Posterior cingulate gyrus (tissue), 11 donors: Measurements from ENCODE around the gene CCK.
A peak's percentile ranks its signal among the peaks of the same experiment; 100 is the strongest.

Experiments
- DNase-seq, 10 donors: peaks; one replicate each; pipeline versions ENCODE4 v3.0.0 to v3.0.0-alpha.2; 2020 to 2021; ENCODE audit warnings: mixed read lengths in 3 of 10
- intact Hi-C: fragments of 100-400 bp; cut with DNase I; formaldehyde crosslinking; loops from one replicate; pipeline ENCODE4 v1.15.1; 2023

CCK gene

GRCh38 chr3:42270561-42270960 lies 4.6 kb upstream of the CCK start:
- intact Hi-C loops, result no loop called here
- DNase-seq, result no peak

GRCh38 chr3:42269647-42270046 lies 3.7 kb upstream of the CCK start:
- DNase-seq, result peak in 3 of 10 donors; percentile 28 to 85 (median 75)
- intact Hi-C loops, result no loop called here

- intact Hi-C loops, result no loop called here
Measured at GRCh38 chr3:42267878-42268277, 1.9 kb upstream of the CCK start.

GRCh38 chr3:42265059-42265991 lies 660 bp downstream of the CCK start:
- intact Hi-C loops, result no loop called here

More at GRCh38 chr3:42267878-42268277, 1.9 kb upstream of the CCK start:
- DNase-seq, result peak in 5 of 10 donors; percentile 18 to 89 (median 77)

GRCh38 chr3:42264399-42265058 lies 1.5 kb downstream of the CCK start:
- peak; percentile 39 to 99 (median 86) for DNase-seq
- intact Hi-C loops, result no loop called here

More at GRCh38 chr3:42265059-42265991, 660 bp downstream of the CCK start:
- peak in 1 of 10 donors; percentile 81 for DNase-seq

GRCh38 chr3:42263354-42264346 lies 2.3 kb downstream of the CCK start:
- intact Hi-C loops, result no loop called here
- peak in 4 of 10 donors; percentile 20 to 87 (median 82) for DNase-seq

GRCh38 chr3:42262525-42262924 lies 3.5 kb downstream of the CCK start:
- intact Hi-C loops, result no loop called here
- no peak for DNase-seq

- intact Hi-C loops, result no loop called here
- no peak for DNase-seq
Measured at GRCh38 chr3:42257007-42257406, 9.0 kb downstream of the CCK start.

- intact Hi-C loops, result no loop called here
- no peak for DNase-seq
Measured at GRCh38 chr3:42256135-42256819, 9.7 kb downstream of the CCK start.

- no peak for DNase-seq
Measured at GRCh38 chr3:42254566-42254965, 11.4 kb downstream of the CCK start.

GRCh38 chr3:42250761-42251160 lies 15.2 kb downstream of the CCK start:
- no peak for DNase-seq
- intact Hi-C loops, result no loop called here

More at GRCh38 chr3:42254566-42254965, 11.4 kb downstream of the CCK start:
- intact Hi-C loops, result no loop called here

GRCh38 chr3:42247576-42248027 lies 18.4 kb downstream of the CCK start:
- intact Hi-C loops, result loop anchor here (1.0 to 5.0 kb wide), 2 partner anchors 197 to 300 kb away; no protein-coding TSS in a partner anchor
- peak in 8 of 10 donors; percentile 46 to 90 (median 72) for DNase-seq

- no peak for DNase-seq
- intact Hi-C loops, result loop anchor here (5.0 kb wide), 1 partner anchor 301 kb away; no protein-coding TSS in a partner anchor
Measured at GRCh38 chr3:42246091-42246490, 19.9 kb downstream of the CCK start.

GRCh38 chr3:42236611-42237010 lies 29.4 kb downstream of the CCK start:
- intact Hi-C loops, result no loop called here
- no peak for DNase-seq

- no peak for DNase-seq
- intact Hi-C loops, result no loop called here
Measured at GRCh38 chr3:42235532-42235931, 30.5 kb downstream of the CCK start.

GRCh38 chr3:42230860-42231259 lies 35.1 kb downstream of the CCK start:
- intact Hi-C loops, result loop anchor here (1.0 to 5.0 kb wide), 2 partner anchors 211 to 316 kb away; no protein-coding TSS in a partner anchor

GRCh38 chr3:42229942-42230688 lies 35.9 kb downstream of the CCK start:
- peak in 1 of 10 donors; percentile 62 for DNase-seq
- intact Hi-C loops, result loop anchor here (1.0 to 5.0 kb wide), 3 partner anchors 111 to 317 kb away; no protein-coding TSS in a partner anchor

More at GRCh38 chr3:42230860-42231259, 35.1 kb downstream of the CCK start:
- DNase-seq, result no peak

- intact Hi-C loops, result loop anchor here (2.0 kb wide), 1 partner anchor 111 kb away; no protein-coding TSS in a partner anchor
- DNase-seq, result peak in 2 of 10 donors; percentile 66 to 82
Measured at GRCh38 chr3:42229266-42229941, 36.6 kb downstream of the CCK start.
